ENCODE measurements around the gene SLC39A8.

SLC39A8 gene

GRCh38 chr4:102234243-102234838 is 110.9 kb downstream of the SLC39A8 start:
- DNase-seq (ENCODE audit: low read depth, low spot score), result no peak

GRCh38 chr4:102230194-102230593 is 115.1 kb downstream of the SLC39A8 start:
- DNase-seq (ENCODE audit: low read depth, low spot score), result no peak

- no peak for DNase-seq (ENCODE audit: low read depth, low spot score)
Observed at GRCh38 chr4:102227388-102227787, 117.9 kb downstream of the SLC39A8 start.

DNA sequence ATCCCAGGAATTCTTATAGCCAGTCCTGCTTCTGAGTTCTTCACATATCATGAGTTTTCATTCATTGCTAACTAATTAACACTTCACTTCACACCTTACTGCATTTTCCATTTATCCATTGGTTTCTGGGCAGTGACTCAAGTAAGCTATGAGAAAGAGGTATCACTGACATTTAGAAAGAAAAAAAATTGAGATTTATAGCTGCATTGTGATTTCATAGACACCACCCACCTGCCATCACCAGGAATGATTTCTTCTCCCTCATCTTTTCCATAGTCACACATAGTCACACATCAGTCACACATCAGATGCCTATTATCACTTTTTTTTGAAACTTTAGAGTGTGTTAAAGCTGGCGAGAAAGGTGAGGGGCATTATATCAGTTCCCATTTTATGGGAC is 121.8 kb downstream of the SLC39A8 start:
- DNase-seq (ENCODE audit: low read depth, low spot score), result no peak

DNA sequence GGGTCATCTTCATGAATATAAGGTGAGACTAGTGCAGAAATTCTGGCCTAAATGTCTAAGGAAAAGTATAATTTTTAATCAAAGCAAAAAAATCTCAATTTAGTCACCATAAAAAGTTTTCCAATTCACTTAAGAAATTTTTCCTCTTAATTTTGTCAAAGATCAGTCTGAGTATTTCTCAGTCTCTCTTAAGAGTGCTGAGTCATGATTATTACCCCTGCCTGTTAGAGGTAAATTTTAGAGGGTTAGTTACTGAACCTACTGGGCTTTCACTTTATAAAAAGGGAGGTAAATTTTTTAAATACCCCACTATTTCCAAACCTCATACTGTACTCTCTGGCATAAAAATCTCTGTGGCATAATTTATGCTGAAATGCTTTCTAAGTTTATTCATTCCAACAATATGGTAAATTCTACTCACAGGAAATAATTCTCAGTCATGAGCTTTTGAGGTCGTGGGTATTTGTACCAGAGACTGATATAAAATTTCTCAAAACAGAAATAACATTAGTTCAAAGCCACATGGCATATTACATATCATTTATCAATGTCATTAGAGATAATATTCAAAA is 122.4 kb downstream of the SLC39A8 start:
- no peak for DNase-seq (ENCODE audit: low read depth, low spot score)

DNA sequence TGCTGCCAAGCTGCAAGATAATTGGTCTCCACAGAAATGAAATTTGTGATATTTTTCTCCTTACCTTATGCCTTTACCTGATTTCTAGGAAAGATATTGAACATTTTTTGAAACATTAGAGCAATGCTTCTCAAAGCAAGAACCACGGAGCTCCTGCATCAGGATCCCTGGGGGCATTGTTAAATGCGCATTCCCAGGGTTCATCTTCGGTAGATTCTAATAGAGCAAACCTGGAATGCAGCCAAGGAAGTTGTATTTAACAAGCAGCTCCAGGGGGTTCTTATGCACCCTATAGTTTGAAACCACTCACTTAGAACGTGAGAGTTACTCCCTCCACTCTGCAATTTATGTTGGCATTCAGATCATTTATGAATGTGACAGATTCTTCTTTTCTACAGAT is 126.2 kb downstream of the SLC39A8 start:
- no peak for DNase-seq (ENCODE audit: low read depth, low spot score)

DNA sequence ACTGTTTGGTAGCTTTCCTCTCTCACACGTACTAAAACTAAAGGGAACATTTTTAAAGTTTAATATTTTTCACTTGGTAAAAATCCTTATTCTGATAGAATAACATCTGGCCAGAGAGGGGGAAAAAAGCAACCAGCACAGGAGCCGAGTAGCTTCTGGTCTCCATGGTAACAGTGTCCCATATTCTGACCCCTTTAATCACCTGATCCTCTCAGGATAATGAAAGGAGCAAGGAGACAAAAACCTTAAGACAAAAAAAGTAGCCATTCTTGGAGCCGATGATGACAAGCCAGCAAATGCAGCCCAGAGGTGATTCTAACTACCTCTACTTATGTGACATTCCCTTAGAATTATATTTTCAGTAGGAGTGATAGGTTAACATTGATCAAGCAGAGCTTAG is 126.6 kb downstream of the SLC39A8 start:
- no peak for DNase-seq (ENCODE audit: low read depth, low spot score)

DNA sequence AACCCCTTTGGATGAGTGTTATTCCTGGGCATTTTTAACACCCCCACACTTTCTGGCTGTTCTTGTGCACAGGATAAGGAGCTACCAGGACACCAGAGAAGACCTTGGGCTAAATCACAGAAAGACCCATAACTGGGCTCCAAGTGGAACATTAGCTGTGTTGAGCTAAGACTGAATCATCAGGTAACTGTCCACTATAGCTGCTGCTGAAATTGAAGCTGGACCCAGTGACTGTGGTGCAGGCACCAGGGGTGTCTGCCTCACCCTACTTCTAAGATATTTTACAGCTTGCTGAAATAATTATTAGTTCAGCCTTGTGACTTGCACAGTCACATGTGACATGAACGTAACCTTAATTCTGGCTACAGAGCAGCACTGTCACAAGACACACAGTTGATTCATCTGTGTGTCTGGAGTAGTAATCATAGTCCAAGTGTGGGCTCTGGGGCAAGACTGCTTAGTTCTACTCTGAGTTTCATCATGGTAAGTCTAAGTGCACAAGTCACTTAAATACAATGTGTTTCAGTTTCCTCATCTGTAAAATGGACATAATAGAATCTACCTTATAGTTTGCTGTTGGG is 127.4 kb downstream of the SLC39A8 start:
- DNase-seq (ENCODE audit: low read depth, low spot score), result no peak

GRCh38 chr4:102217345-102217744 is 127.9 kb downstream of the SLC39A8 start:
- DNase-seq (ENCODE audit: low read depth, low spot score), result no peak

DNA sequence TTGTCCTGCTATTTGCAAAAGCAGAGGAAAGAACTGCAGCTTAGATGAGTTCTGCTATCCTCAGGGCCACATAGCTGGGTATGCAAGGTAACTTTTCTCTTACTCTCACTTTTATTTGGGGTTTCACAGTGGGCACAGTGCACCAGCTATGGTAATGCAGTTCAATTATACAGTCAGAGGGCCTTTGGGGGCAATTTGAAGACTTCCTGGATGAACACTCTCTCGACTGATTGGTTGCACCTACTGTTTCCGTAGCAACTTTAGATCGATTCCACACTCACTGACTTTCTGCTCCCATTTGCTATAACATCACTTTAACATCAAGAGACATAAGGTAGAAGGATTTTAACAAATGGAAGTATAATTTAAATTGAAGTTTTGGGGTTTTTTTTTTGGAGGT is 128.6 kb downstream of the SLC39A8 start:
- DNase-seq (ENCODE audit: low read depth, low spot score), result no peak

- no peak for DNase-seq (ENCODE audit: low read depth, low spot score)
Observed at GRCh38 chr4:102213031-102213430, 132.3 kb downstream of the SLC39A8 start.

Measured in activated naive CD8-positive, alpha-beta T cell treated with anti-CD3 and anti-CD28 coated beads, Interleukin-2, amount 50 U/mL, for 16 hours (primary cell).